ENCODE results near the gene LACTBL1. TPM values are rescaled to one million over a fixed set of nuclear protein-coding genes. Genes with fewer than 3 reads are reported as not detected.

Gene LACTBL1
- polyA plus RNA-seq, 1 experiment = not detected

DNA sequence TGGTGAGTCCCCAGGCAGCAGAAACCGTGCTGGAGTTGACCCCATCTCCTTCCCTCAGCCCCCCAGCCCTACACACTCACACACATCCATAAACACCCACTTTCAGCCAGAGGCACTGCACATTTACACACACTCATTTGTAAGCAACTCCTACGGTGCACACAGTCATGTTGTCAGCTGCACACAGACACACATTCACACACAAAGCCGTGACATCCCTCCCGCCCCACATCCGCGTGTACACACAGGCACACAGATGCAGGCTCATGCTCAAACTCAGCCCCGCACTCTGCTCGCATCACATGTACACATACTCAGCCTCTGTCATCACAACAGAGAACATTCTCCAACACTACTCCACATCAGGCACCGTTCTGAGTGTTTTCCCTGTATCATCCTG is 47.6 kb downstream of the LACTBL1 start:
- Histone ChIP-seq H3K27me3 (ENCODE audit: control insufficient read depth, insufficient read depth, low read length) (peaks cover 10% of the 10 kb centered on the region), H3K36me3 (ENCODE audit: control insufficient read depth, insufficient read depth, low read length) (no peaks in the 10 kb centered on the region), H3K4me3 (ENCODE audit: low read depth, low read length) (no peak overlapping the region)
- POLR2A ChIA-PET = no interaction called here
- DNase-seq (ENCODE audit: low read depth) = no peak
- TF ChIP-seq, protein P1, sequence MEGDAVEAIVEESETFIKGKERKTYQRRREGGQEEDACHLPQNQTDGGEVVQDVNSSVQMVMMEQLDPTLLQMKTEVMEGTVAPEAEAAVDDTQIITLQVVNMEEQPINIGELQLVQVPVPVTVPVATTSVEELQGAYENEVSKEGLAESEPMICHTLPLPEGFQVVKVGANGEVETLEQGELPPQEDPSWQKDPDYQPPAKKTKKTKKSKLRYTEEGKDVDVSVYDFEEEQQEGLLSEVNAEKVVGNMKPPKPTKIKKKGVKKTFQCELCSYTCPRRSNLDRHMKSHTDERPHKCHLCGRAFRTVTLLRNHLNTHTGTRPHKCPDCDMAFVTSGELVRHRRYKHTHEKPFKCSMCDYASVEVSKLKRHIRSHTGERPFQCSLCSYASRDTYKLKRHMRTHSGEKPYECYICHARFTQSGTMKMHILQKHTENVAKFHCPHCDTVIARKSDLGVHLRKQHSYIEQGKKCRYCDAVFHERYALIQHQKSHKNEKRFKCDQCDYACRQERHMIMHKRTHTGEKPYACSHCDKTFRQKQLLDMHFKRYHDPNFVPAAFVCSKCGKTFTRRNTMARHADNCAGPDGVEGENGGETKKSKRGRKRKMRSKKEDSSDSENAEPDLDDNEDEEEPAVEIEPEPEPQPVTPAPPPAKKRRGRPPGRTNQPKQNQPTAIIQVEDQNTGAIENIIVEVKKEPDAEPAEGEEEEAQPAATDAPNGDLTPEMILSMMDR (IDR thresholded peaks at IDR 0.05; ENCODE audit: insufficient read depth, low read depth, low read length) = no peak
- CTCF ChIA-PET = interaction anchor here (1.5 kb wide), 1 partner anchor 9 kb away, joined by 4 read pairs; no protein-coding TSS in a partner anchor

DNA sequence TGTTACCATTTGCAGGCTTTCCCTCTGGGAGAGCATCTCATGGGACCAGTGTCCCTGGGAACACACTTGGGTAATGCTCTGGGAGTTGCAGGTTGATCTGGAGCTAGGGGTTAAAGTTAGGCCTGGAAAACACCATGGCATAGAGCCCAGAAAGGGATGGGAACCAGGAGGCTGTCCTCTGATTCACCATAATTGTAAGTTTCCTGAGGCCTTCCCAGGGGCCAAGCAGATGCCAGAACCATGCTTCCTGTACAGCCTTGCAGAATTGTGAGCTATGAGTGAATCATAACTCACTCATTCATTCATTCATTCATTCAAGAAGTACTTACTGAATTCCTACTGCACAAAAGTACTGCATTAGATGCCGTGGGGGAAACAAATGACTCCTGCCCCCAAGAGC is 50.0 kb downstream of the LACTBL1 start:
- H3K4me3 ChIP-seq (ENCODE audit: low read depth, low read length) = no peak overlapping the region
- no peak for DNase-seq (ENCODE audit: low read depth)
- TF ChIP-seq, protein P1 (IDR thresholded peaks at IDR 0.05; ENCODE audit: insufficient read depth, low read depth, low read length) = no peak
- H3K27me3 ChIP-seq (ENCODE audit: control insufficient read depth, insufficient read depth, low read length) = peaks cover 10% of the 10 kb centered on the region
- no peaks in the 10 kb centered on the region for H3K36me3 ChIP-seq (ENCODE audit: control insufficient read depth, insufficient read depth, low read length)
- ChIA-PET CTCF (interaction anchor here (1.2 kb wide), 1 partner anchor 218 kb away, joined by 3 read pairs; no protein-coding TSS in a partner anchor), POLR2A (no interaction called here)

DNA sequence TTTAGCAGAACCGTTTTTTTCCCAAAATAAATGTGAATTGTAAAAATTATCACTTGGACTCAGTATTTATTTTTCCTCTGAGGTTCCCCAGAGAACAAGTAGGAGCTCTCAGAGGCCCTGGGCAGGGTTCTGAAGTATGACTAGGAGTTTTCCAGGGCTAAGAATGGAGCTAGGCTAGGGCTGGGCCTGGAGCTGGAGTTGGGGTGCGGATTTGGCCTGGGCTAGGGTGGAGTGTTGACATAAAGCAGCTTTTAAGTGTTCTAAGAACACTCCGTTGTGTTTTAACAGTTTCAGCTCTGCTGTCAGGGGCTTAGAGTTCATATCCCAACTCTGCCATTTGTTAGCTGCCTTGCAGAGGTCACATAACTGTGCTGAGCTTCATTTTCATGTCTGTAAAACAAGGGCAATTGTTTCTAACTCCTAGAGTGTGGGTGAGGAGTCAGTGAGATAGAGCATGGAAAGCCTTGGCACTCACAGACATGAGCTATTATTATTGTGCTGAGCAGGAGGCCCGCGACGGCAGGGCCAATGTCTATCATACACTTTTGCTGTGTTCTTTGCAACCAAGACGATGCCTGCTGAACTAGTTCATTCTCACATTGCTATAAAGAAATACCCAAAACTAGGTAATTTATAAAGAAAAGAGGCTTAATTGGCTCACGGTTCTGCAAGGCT is 51.1 kb downstream of the LACTBL1 start:
- POLR2A ChIA-PET = no interaction called here
- DNase-seq (ENCODE audit: low read depth) = no peak
- Histone ChIP-seq H3K36me3 (ENCODE audit: control insufficient read depth, insufficient read depth, low read length) (no peaks in the 10 kb centered on the region), H3K4me3 (ENCODE audit: low read depth, low read length) (no peak overlapping the region), H3K27me3 (ENCODE audit: control insufficient read depth, insufficient read depth, low read length) (peaks cover 7% of the 10 kb centered on the region)
- CTCF ChIA-PET = interaction anchor here (0.7 to 3.2 kb wide), 5 partner anchors 8 to 217 kb away, joined by 3 to 20 read pairs (median 3); no protein-coding TSS in a partner anchor
- TF ChIP-seq, protein P1 (IDR thresholded peaks at IDR 0.05; ENCODE audit: insufficient read depth, low read depth, low read length) = no peak

DNA sequence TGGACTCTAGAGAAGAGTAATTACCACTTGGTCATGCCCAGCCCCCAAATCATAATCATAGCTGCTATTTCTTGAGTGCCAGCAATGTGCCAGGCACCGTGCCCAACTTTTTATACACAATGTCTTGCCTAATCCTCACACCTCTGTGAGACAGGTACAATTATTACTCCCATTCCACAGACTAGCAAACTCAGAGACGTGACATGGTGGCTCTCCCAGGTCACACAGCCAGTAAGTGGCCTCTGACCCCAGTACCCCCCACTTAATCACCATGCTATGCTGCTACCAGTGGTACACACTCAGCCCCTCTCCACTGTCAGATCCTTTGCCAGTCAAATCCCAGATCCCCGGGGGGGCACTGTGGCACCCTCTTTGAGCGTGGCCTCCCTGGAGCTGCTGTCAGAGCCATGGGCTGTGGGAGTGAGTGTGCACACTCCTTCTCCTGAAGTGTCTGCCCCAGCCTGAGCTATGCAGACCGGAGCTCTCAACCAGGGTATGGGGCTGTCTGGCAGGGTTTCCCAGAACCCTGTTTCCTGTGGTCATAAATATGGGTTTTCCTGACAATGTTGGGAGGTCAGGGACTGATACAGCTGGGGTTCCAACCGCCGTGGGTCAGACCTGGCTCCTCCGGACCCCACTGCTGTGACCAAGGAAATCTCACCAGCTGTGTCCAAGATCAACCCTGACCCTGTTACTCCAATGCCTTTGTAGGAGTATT is 51.8 kb downstream of the LACTBL1 start:
- TF ChIP-seq, protein P1 (IDR thresholded peaks at IDR 0.05; ENCODE audit: insufficient read depth, low read depth, low read length) = no peak
- no peak for DNase-seq (ENCODE audit: low read depth)
- Histone ChIP-seq H3K36me3 (ENCODE audit: control insufficient read depth, insufficient read depth, low read length) (no peaks in the 10 kb centered on the region), H3K27me3 (ENCODE audit: control insufficient read depth, insufficient read depth, low read length) (peaks cover 5% of the 10 kb centered on the region), H3K4me3 (ENCODE audit: low read depth, low read length) (no peak overlapping the region)
- ChIA-PET CTCF (interaction anchor here (0.7 to 3.2 kb wide), 6 partner anchors 9 to 246 kb away, joined by 3 to 20 read pairs (median 3); no protein-coding TSS in a partner anchor), POLR2A (no interaction called here)

DNA sequence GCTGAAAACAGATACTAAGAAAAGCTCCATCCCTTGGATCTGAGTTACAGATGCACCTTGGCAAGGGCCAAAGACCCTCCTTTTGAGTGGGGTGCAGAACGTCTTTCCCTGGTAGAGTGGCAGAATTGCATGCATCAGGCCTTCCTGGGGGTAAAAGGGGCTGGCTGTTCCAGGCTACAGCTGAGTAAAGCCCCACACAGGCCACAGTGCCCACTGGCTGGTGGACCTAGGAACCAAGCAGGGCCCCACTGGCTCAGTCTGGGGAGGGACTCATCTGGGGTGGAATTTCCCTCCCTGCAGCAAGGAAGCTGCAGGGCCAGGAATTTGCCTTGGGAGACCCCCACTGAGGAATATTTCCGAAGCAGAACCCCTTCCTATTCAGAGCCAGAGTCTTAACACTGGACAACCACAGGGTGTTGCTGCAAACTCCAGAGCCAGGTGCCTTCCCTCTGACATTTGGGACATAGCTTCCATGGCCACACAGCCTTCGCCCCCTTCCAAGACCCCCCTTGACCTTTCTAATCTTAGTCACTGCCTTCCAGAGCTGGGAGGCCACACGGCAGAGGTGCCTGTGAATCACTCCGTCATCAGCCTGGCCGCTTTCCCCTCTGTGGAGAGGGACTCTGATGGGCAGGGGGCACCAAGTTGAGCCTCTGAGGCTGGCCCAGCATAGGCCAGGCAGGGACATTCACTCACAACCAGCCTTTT is 52.5 kb downstream of the LACTBL1 start:
- Histone ChIP-seq H3K36me3 (ENCODE audit: control insufficient read depth, insufficient read depth, low read length) (no peaks in the 10 kb centered on the region), H3K4me3 (ENCODE audit: low read depth, low read length) (no peak overlapping the region), H3K27me3 (ENCODE audit: control insufficient read depth, insufficient read depth, low read length) (peaks cover 2% of the 10 kb centered on the region; the same call in 1 of the 2 replicates)
- ChIA-PET POLR2A (no interaction called here), CTCF (interaction anchor here (0.7 to 3.2 kb wide), 4 partner anchors 10 to 246 kb away, joined by 3 to 20 read pairs (median 4); no protein-coding TSS in a partner anchor)
- TF ChIP-seq, protein P1 (IDR thresholded peaks at IDR 0.05; ENCODE audit: insufficient read depth, low read depth, low read length) = no peak
- DNase-seq (ENCODE audit: low read depth) = no peak
